Fibroblast of lung (primary cell): ENCODE data around the gene CHRND.

Experiments
- CTCF ChIP-seq, 2 donors: IDR thresholded peaks in 1 of 2; conservative IDR thresholded peaks in 1 of 2; 1 replicate in 1 of 2; 2 replicates in 1 of 2; pipeline ENCODE4 v1.5.1; 2011 to 2012; ENCODE audit warnings: low read length in 2 of 2, control low read depth in 1 of 2, inconsistent platforms in 1 of 2, low read depth in 1 of 2, mild to moderate bottlenecking in 1 of 2
- EZH2 ChIP-seq: IDR thresholded peaks from 2 replicates; pipeline ENCODE4 v1.5.1; 2012; ENCODE audit warnings: low read length, control low read depth, mild to moderate bottlenecking; ENCODE audit errors: missing control alignments

GRCh38 chr2:232571026-232571474 is 45.1 kb downstream of the CHRND start:
- TF ChIP-seq EZH2: no peak
- TF ChIP-seq CTCF (conservative IDR thresholded peaks at IDR 0.05 in 1 of 2, IDR thresholded peaks at IDR 0.05 in 1 of 2; ENCODE audit: low read depth in 1 of 2, low read length in 2 of 2): no peak
